HepG2 (cell line): Measurements from ENCODE around the gene SZRD1. TPM values are rescaled to one million over a fixed set of nuclear protein-coding genes. Genes with fewer than 3 reads are reported as not detected.

ENCODE experiments used
- ARNT ChIP-seq: fragments of 450-650 bp; IDR thresholded peaks from 2 replicates; pipeline ENCODE4 v1.6.1; 2017
- CHCHD3 ChIP-seq: sonication (generic); formaldehyde crosslinking; IDR thresholded peaks from 2 replicates; pipeline ENCODE4 v1.8.0; 2022; ENCODE audit warnings: mild to moderate bottlenecking, missing genetic modification reagents, moderate library complexity
- FOSL2 ChIP-seq: sonication (generic); formaldehyde crosslinking; IDR thresholded peaks from 2 replicates; pipeline ENCODE4 v1.4.0; 2020; ENCODE audit warnings: missing genetic modification reagents
- KLF16 ChIP-seq, 2 experiments: sonication (generic) in 1 of 2; formaldehyde crosslinking in 1 of 2; IDR thresholded peaks; 2 replicates each; pipeline versions ENCODE4 v1.6.1 to v1.8.0; 2016 to 2023; ENCODE audit warnings: missing genetic modification reagents in 2 of 2, missing compliant biosample characterization in 1 of 2
- TOPORS ChIP-seq: sonication (generic); formaldehyde crosslinking; IDR thresholded peaks from 2 replicates; pipeline ENCODE4 v1.8.0; 2023; ENCODE audit warnings: mild to moderate bottlenecking, missing genetic modification reagents
- ZC3H13 ChIP-seq: sonication (generic); formaldehyde crosslinking; IDR thresholded peaks from 2 replicates; pipeline ENCODE4 v1.8.1; 2023; ENCODE audit warnings: mild to moderate bottlenecking, missing genetic modification reagents, moderate library complexity
- ZIK1 ChIP-seq: sonication (generic); formaldehyde crosslinking; IDR thresholded peaks from 2 replicates; pipeline ENCODE4 v1.5.0; 2020; ENCODE audit warnings: mild to moderate bottlenecking, low read depth, missing genetic modification reagents, borderline replicate concordance
- ZNF121 ChIP-seq: sonication (generic); formaldehyde crosslinking; IDR thresholded peaks from 2 replicates; pipeline ENCODE4 v1.5.0; 2020; ENCODE audit warnings: mild to moderate bottlenecking, missing genetic modification reagents
- ZNF556 ChIP-seq: sonication (generic); formaldehyde crosslinking; IDR thresholded peaks from 2 replicates; pipeline ENCODE4 v1.4.0; 2020; ENCODE audit warnings: mild to moderate bottlenecking, missing genetic modification reagents, borderline replicate concordance
- ZNF562 ChIP-seq: sonication (generic); formaldehyde crosslinking; IDR thresholded peaks from 2 replicates; pipeline ENCODE4 v1.8.0; 2022; ENCODE audit warnings: missing genetic modification reagents, borderline replicate concordance
- ZNF703 ChIP-seq: sonication (generic); formaldehyde crosslinking; IDR thresholded peaks from 2 replicates; pipeline ENCODE4 v1.5.1; 2020; ENCODE audit warnings: missing genetic modification reagents, mild to moderate bottlenecking, moderate library complexity, borderline replicate concordance
- polyA plus RNA-seq, 8 experiments: library from polyadenylated mRNA; depleted of rRNA in 3 of 8; stranded (reverse) in 7 of 8; unstranded in 1 of 8; fragments of >200 nt; fragmentation: Illumina TruSeq in 4 of 8; extraction: Trizol in 4 of 8; gene quantifications; 2 replicates each; pipeline versions ENCODE4 v1.2.1 to v1.2.3, GENCODE V29; 2011 to 2016; ENCODE audit warnings: low read depth in 4 of 8, missing spikeins in 1 of 8, mixed read lengths in 1 of 8; ENCODE audit not compliant: insufficient read depth in 1 of 8
- total RNA-seq, 5 experiments: library from RNA; depleted of rRNA; stranded (reverse); fragments of >200 nt; fragmentation: Illumina TruSeq; extraction: Trizol; gene quantifications; 2 replicates each; pipeline ENCODE4 v1.2.3, GENCODE V29; 2016; ENCODE audit warnings: low read depth in 1 of 5
- TF ChIP-seq, protein P1 (sequence below), 2 experiments: sonication (generic) in 1 of 2; formaldehyde crosslinking in 1 of 2; IDR thresholded peaks; 2 replicates each; pipeline versions ENCODE4 v1.4.0 to v1.6.1; 2016 to 2020; ENCODE audit warnings: borderline replicate concordance in 1 of 2, low read depth in 1 of 2, mild to moderate bottlenecking in 1 of 2, missing genetic modification reagents in 1 of 2
- TF ChIP-seq, protein P2 (sequence below): sonication (generic); formaldehyde crosslinking; IDR thresholded peaks from 2 replicates; pipeline ENCODE4 v1.8.0; 2022; ENCODE audit warnings: mild to moderate bottlenecking, missing genetic modification reagents, borderline replicate concordance
- TF ChIP-seq, protein P3 (sequence below): IDR thresholded peaks from 2 replicates; pipeline ENCODE4 v1.4.0; 2020; ENCODE audit warnings: mild to moderate bottlenecking, missing genetic modification reagents
- TF ChIP-seq, protein P4 (sequence below): sonication (generic); formaldehyde crosslinking; conservative IDR thresholded peaks from 2 replicates; pipeline ENCODE4 v1.4.0; 2020; ENCODE audit warnings: missing genetic modification reagents

The SZRD1 gene
- total and polyA plus RNA-seq, 2 of the 13 experiments (the other 11 are each of a cell fraction or from before 2014, with no cell fraction given): 28.5 to 41.4 TPM

DNA sequence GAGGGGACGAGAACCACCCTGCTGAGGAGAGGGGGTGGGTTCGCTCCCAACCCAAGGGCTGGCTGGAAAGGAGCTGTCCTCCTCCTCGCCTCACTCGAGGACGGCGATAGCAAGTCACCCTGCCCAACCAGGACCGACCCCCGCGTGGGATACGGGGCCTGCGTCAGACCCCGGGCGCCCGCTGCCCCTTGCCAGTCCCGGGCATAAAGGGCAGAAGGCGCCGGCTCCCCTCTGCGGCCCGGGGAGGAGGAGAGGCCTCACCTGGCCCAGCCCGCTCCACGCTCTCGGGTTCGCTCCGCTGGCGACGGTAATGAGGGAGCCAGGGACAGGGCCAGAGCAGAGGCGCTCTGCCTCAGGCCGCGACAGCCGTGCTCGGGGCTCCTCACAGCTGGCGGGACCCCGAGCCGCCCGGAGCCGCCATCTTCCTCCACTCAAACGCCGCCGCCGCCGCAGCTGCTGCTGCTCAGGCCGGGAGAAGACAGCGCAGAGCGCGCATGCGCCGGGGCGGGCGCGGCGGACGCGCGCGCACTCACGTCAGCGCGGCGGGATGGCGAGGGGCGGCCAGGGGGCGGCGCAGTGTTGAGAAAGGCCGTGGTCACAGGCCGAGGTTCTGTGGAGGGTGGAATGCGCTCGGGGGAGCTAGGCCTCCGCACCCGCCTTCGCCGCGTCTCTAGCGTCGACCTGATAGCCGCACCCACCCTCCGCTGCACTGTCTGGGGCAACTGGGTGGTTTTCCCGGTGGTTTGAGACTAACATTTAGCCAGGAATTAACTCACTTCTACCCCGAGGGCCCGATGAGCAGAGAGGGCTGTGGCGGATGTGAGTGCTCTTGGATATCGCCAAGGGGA, 14.8 kb upstream of the SZRD1 start, which contains the start of gene FBXO42 (continued):
- TF ChIP-seq, protein P1, sequence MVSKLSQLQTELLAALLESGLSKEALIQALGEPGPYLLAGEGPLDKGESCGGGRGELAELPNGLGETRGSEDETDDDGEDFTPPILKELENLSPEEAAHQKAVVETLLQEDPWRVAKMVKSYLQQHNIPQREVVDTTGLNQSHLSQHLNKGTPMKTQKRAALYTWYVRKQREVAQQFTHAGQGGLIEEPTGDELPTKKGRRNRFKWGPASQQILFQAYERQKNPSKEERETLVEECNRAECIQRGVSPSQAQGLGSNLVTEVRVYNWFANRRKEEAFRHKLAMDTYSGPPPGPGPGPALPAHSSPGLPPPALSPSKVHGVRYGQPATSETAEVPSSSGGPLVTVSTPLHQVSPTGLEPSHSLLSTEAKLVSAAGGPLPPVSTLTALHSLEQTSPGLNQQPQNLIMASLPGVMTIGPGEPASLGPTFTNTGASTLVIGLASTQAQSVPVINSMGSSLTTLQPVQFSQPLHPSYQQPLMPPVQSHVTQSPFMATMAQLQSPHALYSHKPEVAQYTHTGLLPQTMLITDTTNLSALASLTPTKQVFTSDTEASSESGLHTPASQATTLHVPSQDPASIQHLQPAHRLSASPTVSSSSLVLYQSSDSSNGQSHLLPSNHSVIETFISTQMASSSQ (IDR thresholded peaks at IDR 0.05; ENCODE audit: low read depth): no peak
- TF ChIP-seq, protein P1 (CRISPR knock-in tag; IDR thresholded peaks at IDR 0.05; ENCODE audit: borderline replicate concordance): 0 out of 2 replicates have a peak, but pooled peaks have one; percentile 28
- TF ChIP-seq KLF16 (CRISPR knock-in tag; IDR thresholded peaks at IDR 0.05): no peak
- 0 out of 2 replicates have a peak, but pooled peaks have one; percentile 52 for TF ChIP-seq CHCHD3 (CRISPR knock-in tag)
- peak; percentile 82; the same call in 1 of the 2 replicates for TF ChIP-seq TOPORS (CRISPR knock-in tag)
- TF ChIP-seq, protein P2, sequence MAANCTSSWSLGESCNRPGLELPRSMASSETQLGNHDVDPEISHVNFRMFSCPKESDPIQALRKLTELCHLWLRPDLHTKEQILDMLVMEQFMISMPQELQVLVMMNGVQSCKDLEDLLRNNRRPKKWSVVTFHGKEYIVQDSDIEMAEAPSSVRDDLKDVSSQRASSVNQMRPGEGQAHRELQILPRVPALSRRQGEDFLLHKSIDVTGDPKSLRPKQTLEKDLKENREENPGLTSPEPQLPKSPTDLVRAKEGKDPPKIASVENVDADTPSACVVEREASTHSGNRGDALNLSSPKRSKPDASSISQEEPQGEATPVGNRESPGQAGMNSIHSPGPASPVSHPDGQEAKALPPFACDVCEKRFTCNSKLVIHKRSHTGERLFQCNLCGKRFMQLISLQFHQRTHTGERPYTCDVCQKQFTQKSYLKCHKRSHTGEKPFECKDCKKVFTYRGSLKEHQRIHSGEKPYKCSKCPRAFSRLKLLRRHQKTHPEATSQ: peak; percentile 49; the same call in 1 of the 2 replicates
- TF ChIP-seq ARNT: no peak
- no peak for TF ChIP-seq ZNF556
- TF ChIP-seq ZNF703 (CRISPR knock-in tag): no peak
- no peak for TF ChIP-seq FOSL2 (CRISPR knock-in tag)
- no peak for TF ChIP-seq ZC3H13
- TF ChIP-seq, protein P3, sequence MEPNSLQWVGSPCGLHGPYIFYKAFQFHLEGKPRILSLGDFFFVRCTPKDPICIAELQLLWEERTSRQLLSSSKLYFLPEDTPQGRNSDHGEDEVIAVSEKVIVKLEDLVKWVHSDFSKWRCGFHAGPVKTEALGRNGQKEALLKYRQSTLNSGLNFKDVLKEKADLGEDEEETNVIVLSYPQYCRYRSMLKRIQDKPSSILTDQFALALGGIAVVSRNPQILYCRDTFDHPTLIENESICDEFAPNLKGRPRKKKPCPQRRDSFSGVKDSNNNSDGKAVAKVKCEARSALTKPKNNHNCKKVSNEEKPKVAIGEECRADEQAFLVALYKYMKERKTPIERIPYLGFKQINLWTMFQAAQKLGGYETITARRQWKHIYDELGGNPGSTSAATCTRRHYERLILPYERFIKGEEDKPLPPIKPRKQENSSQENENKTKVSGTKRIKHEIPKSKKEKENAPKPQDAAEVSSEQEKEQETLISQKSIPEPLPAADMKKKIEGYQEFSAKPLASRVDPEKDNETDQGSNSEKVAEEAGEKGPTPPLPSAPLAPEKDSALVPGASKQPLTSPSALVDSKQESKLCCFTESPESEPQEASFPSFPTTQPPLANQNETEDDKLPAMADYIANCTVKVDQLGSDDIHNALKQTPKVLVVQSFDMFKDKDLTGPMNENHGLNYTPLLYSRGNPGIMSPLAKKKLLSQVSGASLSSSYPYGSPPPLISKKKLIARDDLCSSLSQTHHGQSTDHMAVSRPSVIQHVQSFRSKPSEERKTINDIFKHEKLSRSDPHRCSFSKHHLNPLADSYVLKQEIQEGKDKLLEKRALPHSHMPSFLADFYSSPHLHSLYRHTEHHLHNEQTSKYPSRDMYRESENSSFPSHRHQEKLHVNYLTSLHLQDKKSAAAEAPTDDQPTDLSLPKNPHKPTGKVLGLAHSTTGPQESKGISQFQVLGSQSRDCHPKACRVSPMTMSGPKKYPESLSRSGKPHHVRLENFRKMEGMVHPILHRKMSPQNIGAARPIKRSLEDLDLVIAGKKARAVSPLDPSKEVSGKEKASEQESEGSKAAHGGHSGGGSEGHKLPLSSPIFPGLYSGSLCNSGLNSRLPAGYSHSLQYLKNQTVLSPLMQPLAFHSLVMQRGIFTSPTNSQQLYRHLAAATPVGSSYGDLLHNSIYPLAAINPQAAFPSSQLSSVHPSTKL (CRISPR knock-in tag): 0 out of 2 replicates have a peak, but pooled peaks have one; percentile 9
- no peak for TF ChIP-seq ZNF562 (CRISPR knock-in tag)
- TF ChIP-seq ZNF121 (CRISPR knock-in tag): no peak
- TF ChIP-seq, protein P4, sequence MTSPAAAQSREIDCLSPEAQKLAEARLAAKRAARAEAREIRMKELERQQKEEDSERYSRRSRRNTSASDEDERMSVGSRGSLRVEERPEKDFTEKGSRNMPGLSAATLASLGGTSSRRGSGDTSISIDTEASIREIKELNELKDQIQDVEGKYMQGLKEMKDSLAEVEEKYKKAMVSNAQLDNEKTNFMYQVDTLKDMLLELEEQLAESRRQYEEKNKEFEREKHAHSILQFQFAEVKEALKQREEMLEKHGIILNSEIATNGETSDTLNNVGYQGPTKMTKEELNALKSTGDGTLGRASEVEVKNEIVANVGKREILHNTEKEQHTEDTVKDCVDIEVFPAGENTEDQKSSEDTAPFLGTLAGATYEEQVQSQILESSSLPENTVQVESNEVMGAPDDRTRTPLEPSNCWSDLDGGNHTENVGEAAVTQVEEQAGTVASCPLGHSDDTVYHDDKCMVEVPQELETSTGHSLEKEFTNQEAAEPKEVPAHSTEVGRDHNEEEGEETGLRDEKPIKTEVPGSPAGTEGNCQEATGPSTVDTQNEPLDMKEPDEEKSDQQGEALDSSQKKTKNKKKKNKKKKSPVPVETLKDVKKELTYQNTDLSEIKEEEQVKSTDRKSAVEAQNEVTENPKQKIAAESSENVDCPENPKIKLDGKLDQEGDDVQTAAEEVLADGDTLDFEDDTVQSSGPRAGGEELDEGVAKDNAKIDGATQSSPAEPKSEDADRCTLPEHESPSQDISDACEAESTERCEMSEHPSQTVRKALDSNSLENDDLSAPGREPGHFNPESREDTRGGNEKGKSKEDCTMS (CRISPR knock-in tag): no peak
- TF ChIP-seq ZIK1 (CRISPR knock-in tag): peak; percentile 90
